ENCODE data around the gene SSR3.

DNA sequence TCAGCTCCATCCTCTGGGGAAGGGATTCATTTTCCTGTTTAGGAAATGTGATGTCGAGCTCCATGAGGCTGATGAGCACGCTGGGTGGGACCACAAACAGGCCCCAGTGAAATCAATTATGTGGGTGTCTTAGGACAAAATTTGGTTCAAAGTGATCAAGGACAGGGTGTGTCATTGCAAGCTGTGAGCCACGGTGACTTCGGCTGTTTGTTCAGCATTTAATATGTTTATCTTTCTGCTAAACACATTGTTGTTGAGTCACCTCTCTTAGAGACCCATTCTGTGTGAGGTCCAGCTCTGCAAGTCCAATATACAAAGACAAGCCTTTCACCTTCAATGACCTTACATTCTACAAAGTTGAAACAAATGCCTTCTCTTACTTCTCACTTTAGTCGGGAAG, 41.3 kb downstream of the SSR3 start:
- no peak for TF ChIP-seq POLR2AphosphoS5 (IDR thresholded peaks at IDR 0.05)
- no peak for TF ChIP-seq POLR2A (IDR thresholded peaks at IDR 0.05)
- TF ChIP-seq, protein P1, sequence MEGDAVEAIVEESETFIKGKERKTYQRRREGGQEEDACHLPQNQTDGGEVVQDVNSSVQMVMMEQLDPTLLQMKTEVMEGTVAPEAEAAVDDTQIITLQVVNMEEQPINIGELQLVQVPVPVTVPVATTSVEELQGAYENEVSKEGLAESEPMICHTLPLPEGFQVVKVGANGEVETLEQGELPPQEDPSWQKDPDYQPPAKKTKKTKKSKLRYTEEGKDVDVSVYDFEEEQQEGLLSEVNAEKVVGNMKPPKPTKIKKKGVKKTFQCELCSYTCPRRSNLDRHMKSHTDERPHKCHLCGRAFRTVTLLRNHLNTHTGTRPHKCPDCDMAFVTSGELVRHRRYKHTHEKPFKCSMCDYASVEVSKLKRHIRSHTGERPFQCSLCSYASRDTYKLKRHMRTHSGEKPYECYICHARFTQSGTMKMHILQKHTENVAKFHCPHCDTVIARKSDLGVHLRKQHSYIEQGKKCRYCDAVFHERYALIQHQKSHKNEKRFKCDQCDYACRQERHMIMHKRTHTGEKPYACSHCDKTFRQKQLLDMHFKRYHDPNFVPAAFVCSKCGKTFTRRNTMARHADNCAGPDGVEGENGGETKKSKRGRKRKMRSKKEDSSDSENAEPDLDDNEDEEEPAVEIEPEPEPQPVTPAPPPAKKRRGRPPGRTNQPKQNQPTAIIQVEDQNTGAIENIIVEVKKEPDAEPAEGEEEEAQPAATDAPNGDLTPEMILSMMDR (IDR thresholded peaks at IDR 0.05), result no peak
- no peak for TF ChIP-seq EP300 (IDR thresholded peaks at IDR 0.05)

Measured in gastroesophageal sphincter (tissue), 3 donors.